Activated naive CD4-positive, alpha-beta T cell treated with anti-CD3 and anti-CD28 coated beads, Interleukin-2, amount 50 U/mL, for 24 hours (primary cell): ENCODE results near the gene SDC1.

Experiments used
- H3K27ac Mint-ChIP-seq: one replicate; pipeline ENCODE4 v1.8.0; 2021; ENCODE audit warnings: mild to moderate bottlenecking, mixed read lengths
- H3K27me3 Mint-ChIP-seq: one replicate; pipeline ENCODE4 v1.8.0; 2021; ENCODE audit warnings: mixed read lengths
- H3K36me3 Mint-ChIP-seq: one replicate; pipeline ENCODE4 v1.8.0; 2021; ENCODE audit warnings: mixed read lengths
- H3K4me1 Mint-ChIP-seq: one replicate; pipeline ENCODE4 v1.8.0; 2021; ENCODE audit warnings: mixed read lengths
- H3K4me3 Mint-ChIP-seq: one replicate; pipeline ENCODE4 v1.8.0; 2021; ENCODE audit warnings: mild to moderate bottlenecking, mixed read lengths
- H3K9me3 Mint-ChIP-seq: one replicate; pipeline ENCODE4 v1.8.0; 2021; ENCODE audit warnings: mixed read lengths

SDC1 gene

GRCh38 chr2:20220806-20221554 is 4.0 kb downstream of the SDC1 start:
- Mint-ChIP-seq H3K9me3 (no peaks in the 10 kb centered on the region), H3K4me3 (no peak overlapping the region), H3K4me1 (no peaks in the 10 kb centered on the region), H3K27ac (no peak overlapping the region), H3K27me3 (peaks cover 14% of the 10 kb centered on the region), H3K36me3 (no peaks in the 10 kb centered on the region)

DNA sequence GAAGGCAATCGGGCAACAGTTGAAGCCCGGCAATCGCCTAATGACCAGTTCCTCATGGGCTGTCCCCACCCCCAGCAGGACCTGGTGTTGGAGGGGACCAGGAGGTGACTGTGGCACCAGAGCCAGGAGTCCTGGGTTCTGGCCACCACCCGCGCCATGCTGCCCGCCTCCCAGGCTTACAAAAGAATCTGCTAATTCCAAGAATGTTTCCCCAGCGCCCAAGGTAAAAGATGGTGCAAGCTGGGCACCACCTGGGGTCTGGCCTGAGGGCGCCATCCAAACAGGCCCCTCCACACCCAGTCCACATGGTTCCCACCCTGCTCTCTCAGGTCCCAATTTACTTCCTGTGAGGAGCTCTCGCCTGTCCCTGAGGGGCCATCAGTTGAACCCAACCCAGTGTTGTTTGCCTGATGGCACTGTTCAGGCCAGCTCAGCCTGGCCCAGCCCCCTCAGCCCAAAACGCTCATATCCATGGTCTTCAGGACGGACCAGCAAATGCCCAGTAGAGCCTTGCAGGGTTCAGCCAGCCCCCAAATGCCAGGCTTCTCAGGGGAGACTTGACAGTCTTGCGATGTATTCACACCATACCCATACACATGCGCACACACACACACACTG is 5.1 kb downstream of the SDC1 start:
- no peak overlapping the region for H3K4me3 Mint-ChIP-seq
- H3K4me1 Mint-ChIP-seq: no peaks in the 10 kb centered on the region
- H3K27me3 Mint-ChIP-seq: peaks cover 11% of the 10 kb centered on the region
- no peaks in the 10 kb centered on the region for H3K9me3 Mint-ChIP-seq
- H3K36me3 Mint-ChIP-seq: no peaks in the 10 kb centered on the region
- no peak overlapping the region for H3K27ac Mint-ChIP-seq

DNA sequence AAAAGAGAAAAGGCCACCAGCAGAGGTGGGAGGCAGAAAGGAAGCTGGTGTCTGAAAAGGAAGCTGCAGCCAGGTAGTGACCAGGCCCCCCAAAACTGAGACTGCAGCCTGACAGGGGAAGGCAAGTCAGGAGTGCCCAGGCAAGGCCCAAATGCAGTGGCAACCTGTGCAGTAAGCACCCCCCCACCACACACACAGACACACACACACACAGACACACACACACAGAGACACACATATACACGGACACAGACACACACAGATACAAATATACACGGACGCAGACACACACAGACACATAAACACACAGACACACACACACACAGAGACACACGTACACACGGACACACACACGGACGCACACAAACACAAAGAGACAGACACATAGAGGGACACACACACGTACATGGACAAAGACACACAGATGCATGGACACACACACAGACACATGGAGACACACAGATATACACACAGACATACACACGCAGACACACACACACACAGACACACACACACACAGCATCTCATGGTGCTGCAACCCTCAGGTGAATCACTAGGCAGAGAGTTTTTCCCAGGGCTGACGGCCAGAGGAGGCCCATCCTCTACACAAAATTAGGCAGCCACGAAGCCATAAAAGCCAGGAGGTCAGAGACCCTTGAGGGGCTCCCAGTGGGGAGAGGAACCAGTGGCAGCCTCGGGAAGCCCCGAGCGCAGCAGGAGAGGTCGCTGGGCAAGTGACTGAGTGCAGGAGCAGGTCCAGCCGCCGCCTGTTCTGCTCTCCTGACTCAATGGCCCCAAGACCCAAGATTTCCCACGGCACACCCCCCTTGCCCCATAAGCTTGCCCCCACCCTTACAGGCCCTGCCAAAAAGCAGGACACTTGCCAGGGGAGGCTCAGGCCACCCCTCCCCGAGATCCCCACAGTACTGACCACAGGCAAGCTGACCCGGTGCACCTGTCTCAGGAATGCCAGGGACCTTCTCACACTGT is 6.3 kb downstream of the SDC1 start:
- Mint-ChIP-seq H3K4me1 (no peaks in the 10 kb centered on the region), H3K36me3 (no peaks in the 10 kb centered on the region), H3K27me3 (peaks cover 11% of the 10 kb centered on the region), H3K9me3 (no peaks in the 10 kb centered on the region), H3K27ac (no peak overlapping the region), H3K4me3 (no peak overlapping the region)

GRCh38 chr2:20217041-20217970 is 7.6 kb downstream of the SDC1 start:
- Mint-ChIP-seq H3K4me1 (no peaks in the 10 kb centered on the region), H3K36me3 (no peaks in the 10 kb centered on the region), H3K27me3 (peaks cover 11% of the 10 kb centered on the region), H3K9me3 (no peaks in the 10 kb centered on the region), H3K27ac (no peak overlapping the region), H3K4me3 (no peak overlapping the region)

DNA sequence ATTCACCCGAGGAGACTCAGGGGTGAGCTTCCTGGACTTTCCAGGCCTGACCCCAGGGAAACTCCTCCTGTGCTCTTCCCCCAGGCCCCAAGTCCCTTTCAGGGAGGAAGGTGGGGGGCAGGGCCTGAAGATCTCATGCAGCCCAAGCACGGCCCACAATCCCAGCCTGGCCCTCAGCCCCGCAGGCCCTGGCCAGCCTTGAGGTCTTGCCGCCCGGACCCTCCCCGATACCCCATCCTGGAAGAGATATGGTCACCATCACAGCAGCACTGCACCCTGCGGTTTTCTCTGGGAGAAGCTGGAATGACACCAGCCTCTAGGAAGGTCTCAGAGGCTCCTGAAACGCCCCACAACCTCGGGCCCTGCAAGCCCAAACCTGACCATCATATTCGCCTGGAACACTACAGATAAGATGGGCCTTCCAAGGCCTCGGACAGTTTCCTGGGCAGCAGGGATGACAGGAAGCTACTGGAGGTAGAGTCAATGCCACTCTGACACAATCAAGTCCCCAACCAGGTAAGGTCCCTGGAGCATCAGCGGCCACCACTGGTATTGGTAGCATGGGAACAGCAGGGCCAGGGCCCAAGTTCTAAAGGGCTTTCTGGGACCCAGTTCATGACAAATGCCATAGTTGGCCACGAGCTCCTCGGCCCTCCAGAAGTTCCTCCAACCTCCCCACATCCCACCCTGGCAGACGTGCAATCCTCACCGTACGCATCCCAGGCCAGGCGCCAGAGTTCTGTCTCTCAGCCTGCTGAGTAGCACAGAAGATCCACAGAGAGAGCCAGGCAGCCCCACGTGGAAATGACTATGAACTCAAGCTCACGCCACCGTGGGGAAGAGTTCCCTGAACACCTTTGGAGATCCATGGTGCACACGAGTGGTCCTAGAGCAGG is 8.6 kb downstream of the SDC1 start:
- no peak overlapping the region for H3K27ac Mint-ChIP-seq
- no peaks in the 10 kb centered on the region for H3K36me3 Mint-ChIP-seq
- H3K4me3 Mint-ChIP-seq: no peak overlapping the region
- no peaks in the 10 kb centered on the region for H3K4me1 Mint-ChIP-seq
- H3K9me3 Mint-ChIP-seq: no peaks in the 10 kb centered on the region
- H3K27me3 Mint-ChIP-seq: peaks cover 5% of the 10 kb centered on the region

DNA sequence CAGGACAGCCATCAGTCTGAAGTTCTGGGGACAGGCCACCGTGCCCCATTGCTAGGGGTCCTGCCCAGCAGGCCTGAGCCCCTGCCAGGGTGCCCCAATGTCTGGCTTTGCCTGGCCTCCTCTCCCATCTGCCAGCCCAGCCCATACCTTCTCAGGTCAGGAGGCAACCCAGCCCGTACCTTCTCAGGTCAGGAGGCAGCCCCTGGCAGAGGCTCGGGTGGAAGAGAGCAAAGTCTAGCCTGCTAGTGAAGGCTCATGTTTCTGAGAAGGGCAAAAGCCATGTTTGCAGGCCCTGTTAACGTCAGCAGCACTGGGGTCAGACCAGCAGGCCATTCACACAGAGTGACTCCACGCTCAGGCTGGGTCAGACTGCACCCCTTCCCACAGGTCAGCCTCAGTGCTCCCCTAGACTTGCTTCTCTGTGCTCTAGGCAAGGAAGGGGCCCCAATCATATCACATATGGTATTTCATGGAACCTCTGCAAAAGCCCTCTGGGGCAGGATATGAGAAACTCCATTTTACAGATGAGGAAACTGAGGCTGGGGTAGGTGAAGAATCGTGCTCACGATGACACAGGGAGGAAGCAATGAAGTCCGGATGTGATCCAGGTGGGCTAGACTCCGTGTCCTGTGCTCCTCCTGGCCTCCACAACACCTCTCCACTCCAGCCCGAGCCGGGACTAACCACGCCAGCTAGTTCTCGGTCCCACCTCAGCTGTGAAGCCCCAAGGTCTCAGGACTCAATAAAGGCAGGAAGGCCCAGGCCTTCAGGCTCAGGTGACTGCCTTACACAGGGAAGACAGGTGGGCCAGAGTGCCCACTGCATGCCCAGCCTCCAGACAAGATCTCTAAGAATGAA is 9.5 kb downstream of the SDC1 start:
- no peaks in the 10 kb centered on the region for H3K36me3 Mint-ChIP-seq
- peaks cover 4% of the 10 kb centered on the region for H3K27me3 Mint-ChIP-seq
- no peaks in the 10 kb centered on the region for H3K4me1 Mint-ChIP-seq
- no peaks in the 10 kb centered on the region for H3K9me3 Mint-ChIP-seq
- no peak overlapping the region for H3K4me3 Mint-ChIP-seq
- H3K27ac Mint-ChIP-seq: no peak overlapping the region

- no peak overlapping the region for H3K4me3 Mint-ChIP-seq
- peaks cover 2% of the 10 kb centered on the region for H3K27me3 Mint-ChIP-seq
- H3K36me3 Mint-ChIP-seq: no peaks in the 10 kb centered on the region
- no peaks in the 10 kb centered on the region for H3K9me3 Mint-ChIP-seq
- H3K27ac Mint-ChIP-seq: no peak overlapping the region
- H3K4me1 Mint-ChIP-seq: no peaks in the 10 kb centered on the region
Observed at GRCh38 chr2:20214566-20215182, 10.3 kb downstream of the SDC1 start.

- Mint-ChIP-seq H3K4me3 (no peak overlapping the region), H3K9me3 (no peaks in the 10 kb centered on the region), H3K36me3 (no peaks in the 10 kb centered on the region), H3K27ac (no peak overlapping the region), H3K27me3 (peaks cover 2% of the 10 kb centered on the region), H3K4me1 (no peaks in the 10 kb centered on the region)
Observed at GRCh38 chr2:20213651-20214565, 11.0 kb downstream of the SDC1 start.

DNA sequence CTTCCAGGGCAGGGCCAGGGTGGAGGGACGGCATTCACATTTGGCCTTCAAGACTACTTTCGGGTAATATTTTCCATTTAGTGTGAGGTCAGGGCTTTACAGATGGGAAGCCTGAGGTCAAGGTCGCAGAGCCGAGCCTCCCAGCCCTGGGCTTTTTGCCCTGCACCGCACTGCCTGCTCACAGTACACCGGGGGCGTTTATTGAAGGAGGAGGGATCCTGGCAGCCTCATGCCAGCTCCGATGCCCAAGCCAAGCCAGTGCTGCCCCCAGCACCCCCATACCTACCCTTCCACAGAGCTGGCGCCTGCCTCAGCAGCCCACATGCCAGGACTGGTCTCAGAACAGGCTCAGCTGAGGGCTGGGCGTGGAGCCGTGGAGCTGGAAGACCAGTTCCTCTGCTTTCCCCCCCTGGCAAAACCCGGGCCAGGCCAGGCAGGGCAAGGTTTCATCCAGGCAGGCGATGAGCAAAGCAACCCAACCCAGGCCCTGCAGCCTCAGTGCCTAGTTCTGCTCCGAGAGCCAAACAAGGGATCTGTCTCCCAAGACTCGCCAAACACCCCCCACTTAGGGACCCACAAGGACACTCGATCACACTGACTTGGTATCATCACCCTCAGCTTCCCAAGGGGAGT is 11.9 kb downstream of the SDC1 start:
- Mint-ChIP-seq H3K27ac (no peak overlapping the region), H3K27me3 (no peaks in the 10 kb centered on the region), H3K4me1 (no peaks in the 10 kb centered on the region), H3K36me3 (no peaks in the 10 kb centered on the region), H3K4me3 (no peak overlapping the region), H3K9me3 (no peaks in the 10 kb centered on the region)

- H3K27ac Mint-ChIP-seq: no peak overlapping the region
- H3K4me3 Mint-ChIP-seq: no peak overlapping the region
- no peaks in the 10 kb centered on the region for H3K4me1 Mint-ChIP-seq
- H3K36me3 Mint-ChIP-seq: no peaks in the 10 kb centered on the region
- H3K27me3 Mint-ChIP-seq: no peaks in the 10 kb centered on the region
- H3K9me3 Mint-ChIP-seq: no peaks in the 10 kb centered on the region
Observed at GRCh38 chr2:20212459-20212870, 12.5 kb downstream of the SDC1 start.

DNA sequence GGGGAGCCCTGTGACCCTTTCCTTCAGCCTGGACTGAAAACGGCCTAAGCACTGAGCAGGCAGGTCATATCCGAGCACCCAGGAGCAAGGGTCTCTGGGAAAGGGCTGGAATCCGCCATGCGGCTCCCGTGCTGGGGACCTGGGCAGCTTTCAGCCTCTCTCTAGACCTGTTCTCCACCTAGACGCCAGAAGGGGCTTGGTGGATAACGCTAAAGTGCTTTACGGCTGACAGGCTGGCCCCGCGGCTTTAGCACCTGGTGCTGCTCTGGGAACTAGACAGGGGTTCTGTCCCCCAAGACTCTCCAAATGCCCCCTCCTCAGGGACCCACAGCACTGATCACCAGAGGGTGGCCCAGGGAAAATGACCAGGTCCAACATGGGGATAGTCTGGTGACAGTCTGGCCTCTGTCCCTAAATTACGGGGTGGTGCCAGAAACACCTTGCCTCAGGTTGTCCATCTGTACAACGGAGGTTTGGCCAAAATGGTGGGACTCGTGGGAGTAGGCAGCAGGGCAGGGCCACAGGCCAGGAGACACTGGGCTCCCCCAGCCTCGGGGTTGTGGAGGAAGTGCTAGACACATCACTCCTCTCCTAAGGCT is 13.0 kb downstream of the SDC1 start:
- H3K27ac Mint-ChIP-seq: no peak overlapping the region
- no peak overlapping the region for H3K4me3 Mint-ChIP-seq
- H3K36me3 Mint-ChIP-seq: no peaks in the 10 kb centered on the region
- no peaks in the 10 kb centered on the region for H3K27me3 Mint-ChIP-seq
- no peaks in the 10 kb centered on the region for H3K4me1 Mint-ChIP-seq
- H3K9me3 Mint-ChIP-seq: no peaks in the 10 kb centered on the region

DNA sequence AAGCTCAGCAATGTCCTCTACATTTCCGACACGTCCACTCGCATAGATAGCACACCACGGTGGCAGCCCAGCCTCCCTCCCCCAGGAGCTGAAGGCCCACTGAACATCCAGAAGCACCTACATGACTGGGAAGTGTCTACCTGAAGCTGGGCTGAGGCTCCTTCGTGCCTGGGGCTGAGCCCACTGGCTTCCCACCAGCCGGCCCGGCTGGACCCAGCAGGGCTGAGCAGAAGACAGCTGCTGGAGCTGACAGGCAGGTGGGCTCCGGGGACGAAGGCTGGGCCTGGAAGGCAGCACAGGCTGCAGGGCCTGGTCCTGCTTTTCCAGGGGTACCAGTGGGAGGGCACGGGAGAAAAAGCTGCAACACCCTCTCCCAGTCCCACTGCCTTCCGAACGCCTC is 13.5 kb downstream of the SDC1 start:
- Mint-ChIP-seq H3K4me3 (no peak overlapping the region), H3K27me3 (no peaks in the 10 kb centered on the region), H3K9me3 (no peaks in the 10 kb centered on the region), H3K36me3 (no peaks in the 10 kb centered on the region), H3K4me1 (no peaks in the 10 kb centered on the region), H3K27ac (no peak overlapping the region)
